ENCODE data around the gene SLC12A5.
"Not testable (repeated sequence)": the region's sequence is repeated elsewhere in the genome, so short reads cannot be mapped to it uniquely, and the experiment has no call there.

The SLC12A5 gene

DNA sequence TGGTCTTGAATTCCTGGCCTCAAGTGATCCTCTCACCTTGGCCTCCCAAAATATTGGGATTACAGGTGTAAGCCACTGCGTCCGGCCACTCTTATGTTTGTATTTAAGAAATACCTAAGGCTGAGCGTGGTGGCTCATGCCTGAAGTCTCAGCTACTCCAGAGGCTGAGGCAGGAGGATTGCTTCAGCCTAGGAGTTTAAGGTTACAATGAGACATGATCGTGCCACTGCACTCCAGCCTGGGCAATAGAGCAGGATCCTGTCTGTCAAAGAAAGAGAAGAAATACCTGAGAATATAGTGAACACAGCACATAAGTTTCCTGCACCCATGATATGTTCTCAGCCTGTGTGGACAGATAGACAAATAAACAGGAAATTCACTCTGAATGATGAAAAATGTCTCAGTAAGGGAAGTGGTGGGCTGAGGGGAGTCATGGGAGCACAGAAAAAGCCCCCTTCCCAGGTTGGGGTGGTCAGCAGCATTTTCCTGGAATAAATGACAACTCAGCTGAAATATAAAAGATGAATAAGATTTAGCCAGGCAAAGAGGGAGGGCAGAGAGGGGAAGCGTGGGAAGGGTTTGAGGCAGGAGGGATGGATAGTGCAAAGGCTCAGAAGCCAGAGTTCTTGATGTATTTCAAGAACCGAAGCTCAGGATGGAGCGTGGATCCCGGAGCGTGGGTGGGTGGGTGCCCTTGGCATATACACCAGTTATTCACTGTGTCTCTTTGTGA lies 34.1 kb upstream of the SLC12A5 start:
- H3K79me1 ChIP-seq (ENCODE audit: low read depth, low read length): no peaks in the 10 kb centered on the region
- no peak overlapping the region for H2BK15ac ChIP-seq (ENCODE audit: low read length)
- no peak for DNase-seq (ENCODE audit: low spot score)
- peaks cover 0 to 4% of the 10 kb centered on the region in 2 donors for H3K4me1 ChIP-seq (ENCODE audit: control insufficient read depth in 2 of 2, insufficient read depth in 1 of 2, low read depth in 1 of 2, low read length in 2 of 2)
- H3K18ac ChIP-seq (ENCODE audit: low read length): no peak overlapping the region
- H3K27ac ChIP-seq (replicated peaks; ENCODE audit: low read length): no peak overlapping the region
- H3K27me3 ChIP-seq (ENCODE audit: control insufficient read depth in 3 of 3, insufficient read depth in 3 of 3, low read depth in 1 of 3, low read length in 3 of 3): peaks cover 0 to 26% (median 0%) of the 10 kb centered on the region in 3 experiments
- no peak overlapping the region for H3K4ac ChIP-seq (ENCODE audit: low read length)
- no peak overlapping the region for H2BK5ac ChIP-seq (ENCODE audit: low read length)
- H3K23ac ChIP-seq (ENCODE audit: low read depth, low read length, poor library complexity): no peak overlapping the region
- H4K8ac ChIP-seq (ENCODE audit: low read depth, low read length): no peak overlapping the region
- H4K91ac ChIP-seq (ENCODE audit: low read depth, low read length, poor library complexity): no peak overlapping the region
- no peak overlapping the region for H3K4me2 ChIP-seq (ENCODE audit: insufficient read depth, low read length, poor library complexity, severe bottlenecking)
- no peak overlapping the region for H3K4me3 ChIP-seq (ENCODE audit: low read length in 2 of 2)
- H3K36me3 ChIP-seq (replicated peaks in 1 of 2; ENCODE audit: control insufficient read depth in 2 of 2, insufficient read depth in 2 of 2, low read length in 2 of 2): no peaks in the 10 kb centered on the region
- H2AK5ac ChIP-seq (ENCODE audit: low read depth, low read length): no peak overlapping the region
- WGBS, 2 donors (ENCODE audit: extremely low coverage in 2 of 2, insufficient read length in 2 of 2, insufficient replicate concordance in 1 of 2): no CpG with 5 or more reads among the region's 9 CpGs
- no peak overlapping the region for H2BK12ac ChIP-seq (ENCODE audit: low read length)
- no peaks in the 10 kb centered on the region for H3K9me3 ChIP-seq (replicated peaks in 1 of 2; ENCODE audit: control insufficient read depth in 2 of 2, insufficient read depth in 1 of 2, low read depth in 1 of 2, low read length in 2 of 2)
- no peak overlapping the region for H3K14ac ChIP-seq (ENCODE audit: low read length)
- no peak overlapping the region for H2AFZ ChIP-seq (ENCODE audit: low read length)
- no peak overlapping the region for H3K9ac ChIP-seq (ENCODE audit: low read depth, low read length, poor library complexity)
- no peak overlapping the region for H2BK120ac ChIP-seq (ENCODE audit: low read depth, low read length)

DNA sequence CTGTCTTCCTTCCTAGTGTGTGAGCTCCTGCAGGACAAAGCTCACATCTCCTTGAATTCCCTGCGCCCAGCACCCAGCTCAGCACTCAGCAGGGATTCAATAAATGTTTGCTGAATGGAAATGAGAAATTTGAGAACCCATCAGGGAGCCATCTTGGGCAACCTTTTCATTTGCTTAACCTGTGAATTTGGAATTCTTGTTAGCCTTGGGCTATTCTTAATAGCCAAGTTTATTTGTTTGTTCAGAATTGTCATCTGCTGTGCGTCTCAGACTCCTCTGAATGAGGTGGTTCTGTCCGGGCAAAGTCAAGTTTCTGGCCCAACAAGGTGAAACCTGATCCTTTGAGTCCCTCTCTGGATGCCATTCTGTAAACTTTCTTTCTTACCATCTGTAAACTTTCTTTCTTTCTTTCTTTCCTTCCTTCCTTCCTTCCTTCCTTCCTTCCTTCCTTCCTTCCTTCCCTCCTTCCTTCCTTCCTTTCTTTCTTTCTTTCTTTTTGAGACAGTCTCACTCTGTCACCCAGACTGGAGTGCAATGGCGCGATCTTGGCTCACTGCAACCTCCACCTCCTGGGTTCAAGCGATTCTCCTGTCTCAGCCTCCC lies 33.4 kb upstream of the SLC12A5 start:
- H3K4me1 ChIP-seq (ENCODE audit: control insufficient read depth in 2 of 2, insufficient read depth in 1 of 2, low read depth in 1 of 2, low read length in 2 of 2); H3K4ac ChIP-seq (ENCODE audit: low read length); H3K79me1 ChIP-seq (ENCODE audit: low read depth, low read length); H2AK5ac ChIP-seq (ENCODE audit: low read depth, low read length); H2BK12ac ChIP-seq (ENCODE audit: low read length); H3K23ac ChIP-seq (ENCODE audit: low read depth, low read length, poor library complexity); H4K8ac ChIP-seq (ENCODE audit: low read depth, low read length); H2AFZ ChIP-seq (ENCODE audit: low read length); H4K91ac ChIP-seq (ENCODE audit: low read depth, low read length, poor library complexity); H2BK120ac ChIP-seq (ENCODE audit: low read depth, low read length); H3K36me3 ChIP-seq (replicated peaks in 1 of 2; ENCODE audit: control insufficient read depth in 2 of 2, insufficient read depth in 2 of 2, low read length in 2 of 2); H3K4me3 ChIP-seq (ENCODE audit: low read length in 2 of 2); H3K9ac ChIP-seq (ENCODE audit: low read depth, low read length, poor library complexity); H3K14ac ChIP-seq (ENCODE audit: low read length); DNase-seq (ENCODE audit: low spot score); H3K18ac ChIP-seq (ENCODE audit: low read length); H3K4me2 ChIP-seq (ENCODE audit: insufficient read depth, low read length, poor library complexity, severe bottlenecking); H3K27ac ChIP-seq (replicated peaks; ENCODE audit: low read length); H2BK5ac ChIP-seq (ENCODE audit: low read length); H3K9me3 ChIP-seq (replicated peaks in 1 of 2; ENCODE audit: control insufficient read depth in 2 of 2, insufficient read depth in 1 of 2, low read depth in 1 of 2, low read length in 2 of 2); H2BK15ac ChIP-seq (ENCODE audit: low read length): not testable (repeated sequence)
- no CpG with 5 or more reads among the region's 6 CpGs for WGBS, 2 donors (ENCODE audit: extremely low coverage in 2 of 2, insufficient read length in 2 of 2, insufficient replicate concordance in 1 of 2)
- H3K27me3 ChIP-seq (ENCODE audit: control insufficient read depth in 3 of 3, insufficient read depth in 3 of 3, low read depth in 1 of 3, low read length in 3 of 3): peaks cover 0 to 30% (median 0%) of the 10 kb centered on the region in 3 experiments

DNA sequence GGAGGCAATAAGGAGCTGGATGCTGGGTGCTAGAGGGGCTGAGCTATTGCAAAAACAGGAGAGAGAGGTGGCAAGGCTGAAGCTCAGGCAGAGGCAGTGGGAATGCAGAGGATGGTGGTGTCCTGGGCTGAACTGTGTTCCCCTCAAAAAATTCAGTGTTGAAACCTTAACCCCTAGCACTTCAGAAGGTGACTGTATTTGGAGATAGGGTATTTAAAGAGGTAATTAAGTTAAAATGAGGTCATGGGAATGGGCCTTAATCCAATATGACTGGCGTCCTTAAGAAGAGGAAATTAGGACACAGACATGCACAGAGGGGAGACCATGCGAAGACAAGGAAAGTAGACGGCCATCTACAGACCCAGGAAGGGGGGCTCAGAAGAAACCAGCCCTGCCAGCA lies 31.8 kb upstream of the SLC12A5 start:
- Histone ChIP-seq H2BK5ac (ENCODE audit: low read length) (no peak overlapping the region), H2AK5ac (ENCODE audit: low read depth, low read length) (no peak overlapping the region)
- no CpG with 5 or more reads among the region's 3 CpGs for WGBS, 2 donors (ENCODE audit: extremely low coverage in 2 of 2, insufficient read length in 2 of 2, insufficient replicate concordance in 1 of 2)

DNA sequence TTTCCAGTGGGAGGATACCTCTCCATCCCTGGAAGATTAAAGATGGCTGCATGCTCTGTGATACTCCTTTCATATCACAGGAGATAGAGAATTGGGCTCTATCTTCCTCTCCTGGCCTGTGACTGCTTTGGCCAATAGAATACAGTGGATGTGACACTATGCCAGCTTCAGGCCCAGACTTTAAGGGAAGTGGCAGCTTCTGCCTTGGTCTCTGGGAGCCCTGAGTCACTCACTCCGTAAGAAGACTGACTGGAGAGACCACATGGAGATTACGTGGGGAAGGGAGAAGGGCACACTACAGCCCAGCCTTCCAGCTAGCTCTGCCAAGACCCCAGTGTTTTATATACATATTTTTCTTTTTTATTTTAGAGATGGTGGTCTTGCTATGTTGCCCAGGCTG lies 30.7 kb upstream of the SLC12A5 start:
- WGBS, 2 donors (ENCODE audit: extremely low coverage in 2 of 2, insufficient read length in 2 of 2, insufficient replicate concordance in 1 of 2): no CpG with 5 or more reads among the region's 2 CpGs
- Histone ChIP-seq H2BK120ac (ENCODE audit: low read depth, low read length) (no peak overlapping the region), H3K9ac (ENCODE audit: low read depth, low read length, poor library complexity) (no peak overlapping the region), H3K4me2 (ENCODE audit: insufficient read depth, low read length, poor library complexity, severe bottlenecking) (no peak overlapping the region), H3K23ac (ENCODE audit: low read depth, low read length, poor library complexity) (no peak overlapping the region), H2BK5ac (ENCODE audit: low read length) (no peak overlapping the region), H3K27ac (replicated peaks; ENCODE audit: low read length) (no peak overlapping the region), H2AFZ (ENCODE audit: low read length) (no peak overlapping the region), H3K9me3 (replicated peaks in 1 of 2; ENCODE audit: control insufficient read depth in 2 of 2, insufficient read depth in 1 of 2, low read depth in 1 of 2, low read length in 2 of 2) (no peaks in the 10 kb centered on the region), H3K27me3 (ENCODE audit: control insufficient read depth in 3 of 3, insufficient read depth in 3 of 3, low read depth in 1 of 3, low read length in 3 of 3) (peaks cover 0 to 33% (median 0%) of the 10 kb centered on the region in 3 experiments), H3K4me3 (ENCODE audit: low read length in 2 of 2) (no peak overlapping the region), H3K79me1 (ENCODE audit: low read depth, low read length) (no peaks in the 10 kb centered on the region), H4K91ac (ENCODE audit: low read depth, low read length, poor library complexity) (no peak overlapping the region), H4K8ac (ENCODE audit: low read depth, low read length) (no peak overlapping the region), H2BK15ac (ENCODE audit: low read length) (no peak overlapping the region), H3K4me1 (ENCODE audit: control insufficient read depth in 2 of 2, insufficient read depth in 1 of 2, low read depth in 1 of 2, low read length in 2 of 2) (peaks cover 3 to 7% of the 10 kb centered on the region in 2 donors), H2AK5ac (ENCODE audit: low read depth, low read length) (no peak overlapping the region), H3K18ac (ENCODE audit: low read length) (no peak overlapping the region), H2BK12ac (ENCODE audit: low read length) (no peak overlapping the region), H3K4ac (ENCODE audit: low read length) (no peak overlapping the region), H3K36me3 (replicated peaks in 1 of 2; ENCODE audit: control insufficient read depth in 2 of 2, insufficient read depth in 2 of 2, low read length in 2 of 2) (no peaks in the 10 kb centered on the region), H3K14ac (ENCODE audit: low read length) (no peak overlapping the region)
- DNase-seq (ENCODE audit: low spot score): no peak

More for the DNA sequence above, 31.8 kb upstream of the SLC12A5 start:
- H4K91ac ChIP-seq (ENCODE audit: low read depth, low read length, poor library complexity): no peak overlapping the region
- no peaks in the 10 kb centered on the region for H3K36me3 ChIP-seq (replicated peaks in 1 of 2; ENCODE audit: control insufficient read depth in 2 of 2, insufficient read depth in 2 of 2, low read length in 2 of 2)
- peaks cover 4 to 7% of the 10 kb centered on the region in 2 donors for H3K4me1 ChIP-seq (ENCODE audit: control insufficient read depth in 2 of 2, insufficient read depth in 1 of 2, low read depth in 1 of 2, low read length in 2 of 2)
- H3K4ac ChIP-seq (ENCODE audit: low read length): no peak overlapping the region
- H3K4me3 ChIP-seq (ENCODE audit: low read length in 2 of 2): no peak overlapping the region
- H3K9me3 ChIP-seq (replicated peaks in 1 of 2; ENCODE audit: control insufficient read depth in 2 of 2, insufficient read depth in 1 of 2, low read depth in 1 of 2, low read length in 2 of 2): no peaks in the 10 kb centered on the region
- H2AFZ ChIP-seq (ENCODE audit: low read length): no peak overlapping the region
- H3K18ac ChIP-seq (ENCODE audit: low read length): no peak overlapping the region
- H2BK12ac ChIP-seq (ENCODE audit: low read length): no peak overlapping the region
- H3K79me1 ChIP-seq (ENCODE audit: low read depth, low read length): no peaks in the 10 kb centered on the region
- no peak overlapping the region for H2BK15ac ChIP-seq (ENCODE audit: low read length)
- no peak overlapping the region for H3K9ac ChIP-seq (ENCODE audit: low read depth, low read length, poor library complexity)
- H3K27ac ChIP-seq (replicated peaks; ENCODE audit: low read length): no peak overlapping the region
- H3K27me3 ChIP-seq (ENCODE audit: control insufficient read depth in 3 of 3, insufficient read depth in 3 of 3, low read depth in 1 of 3, low read length in 3 of 3): peaks cover 0 to 33% (median 0%) of the 10 kb centered on the region in 3 experiments
- H3K23ac ChIP-seq (ENCODE audit: low read depth, low read length, poor library complexity): no peak overlapping the region
- H3K4me2 ChIP-seq (ENCODE audit: insufficient read depth, low read length, poor library complexity, severe bottlenecking): no peak overlapping the region
- H2BK120ac ChIP-seq (ENCODE audit: low read depth, low read length): no peak overlapping the region
- H4K8ac ChIP-seq (ENCODE audit: low read depth, low read length): no peak overlapping the region
- no peak for DNase-seq (ENCODE audit: low spot score)
- H3K14ac ChIP-seq (ENCODE audit: low read length): peak overlapping the region; percentile 25
